Cardiac septum (tissue), 1 donor: Measurements from ENCODE around the gene TDRD10. TPM values are rescaled to one million over a fixed set of nuclear protein-coding genes. Genes with fewer than 3 reads are reported as not detected.

ENCODE experiments used
- DNase-seq: peaks from one replicate; pipeline ENCODE4 v3.0.0-alpha.2; 2020; ENCODE audit warnings: low spot score
- intact Hi-C: fragments of 100-400 bp; cut with DNase I; formaldehyde crosslinking; loops from one replicate; pipeline ENCODE4 v1.14.0; 2022
- total RNA-seq: library from RNA; stranded (reverse); fragmentation: NEBNext Ultra II Directional; extraction: Animal tissue kit (Norgen Biotek cat#: 25700); gene quantifications from one replicate; pipeline ENCODE4 v1.2.1, GENCODE V29; 2021
- donor health status: DM: no; HTN: no; CAD: no.

The TDRD10 gene
- total RNA-seq, 1 donor from 2014 or later = 5.0 TPM

GRCh38 chr1:154593390-154593789, 91.4 kb downstream of the TDRD10 start:
- no peak for DNase-seq
- intact Hi-C loops = no loop called here

GRCh38 chr1:154594811-154595210, 92.8 kb downstream of the TDRD10 start:
- DNase-seq = no peak
- intact Hi-C loops = no loop called here

- DNase-seq = no peak
- intact Hi-C loops = no loop called here
Measured at GRCh38 chr1:154595621-154596020, 93.6 kb downstream of the TDRD10 start.

Other genes with a start within 250 kb of the TDRD10 start
- gene HAX1, start 229.6 kb upstream of the TDRD10 start, total RNA-seq = 132 TPM
- 0.70 TPM for gene AQP10, start 181.1 kb upstream of the TDRD10 start, total RNA-seq
- 22.5 TPM for gene ATP8B2, start 176.7 kb upstream of the TDRD10 start, total RNA-seq
- gene IL6R, start 96.9 kb upstream of the TDRD10 start, total RNA-seq = 5.2 TPM
- gene SHE, start 193 bp downstream of the TDRD10 start, total RNA-seq = 16.8 TPM
- gene UBE2Q1, start 56.4 kb downstream of the TDRD10 start, total RNA-seq = 65.5 TPM
- gene CHRNB2, start 65.6 kb downstream of the TDRD10 start, total RNA-seq = 0.05 TPM
- gene ADAR, start 106.0 kb downstream of the TDRD10 start, total RNA-seq = 54.1 TPM